Nephron (organoid): ENCODE results near the gene TGFB3.
A peak's percentile ranks its signal among the peaks of the same experiment; 100 is the strongest.

Experiments
- H3K27ac Mint-ChIP-seq, 3 experiments: 2 replicates each; pipeline ENCODE4 v1.8.0; 2020; ENCODE audit warnings: mixed read lengths in 3 of 3, mild to moderate bottlenecking in 2 of 3, moderate library complexity in 1 of 3
- H3K27me3 Mint-ChIP-seq: 2 replicates; pipeline ENCODE4 v1.8.0; 2021; ENCODE audit warnings: low read depth, mild to moderate bottlenecking, moderate library complexity, mixed read lengths
- H3K36me3 Mint-ChIP-seq: 2 replicates; pipeline ENCODE4 v1.8.0; 2020; ENCODE audit warnings: low read depth, mixed read lengths
- H3K4me1 Mint-ChIP-seq: 2 replicates; pipeline ENCODE4 v1.8.0; 2020; ENCODE audit warnings: mixed read lengths
- H3K4me3 Mint-ChIP-seq, 3 experiments: 2 replicates each; pipeline ENCODE4 v1.8.0; 2020; ENCODE audit warnings: mild to moderate bottlenecking in 3 of 3, mixed read lengths in 3 of 3, moderate library complexity in 2 of 3
- H3K9me3 Mint-ChIP-seq: 2 replicates; pipeline ENCODE4 v1.8.0; 2020; ENCODE audit warnings: mixed read lengths
- TF ChIP-seq, protein P1 (sequence below), 3 experiments: fragments of 200-600 bp; sonication (generic); IDR thresholded peaks; one replicate each; pipeline ENCODE4 v1.5.0; 2021; ENCODE audit warnings: antibody characterized with exemption in 3 of 3; ENCODE audit not compliant: unreplicated experiment in 3 of 3

TGFB3 gene

GRCh38 chr14:75917946-75918335, 63.9 kb downstream of the TGFB3 start:
- H3K9me3 Mint-ChIP-seq = peaks cover 14% of the 10 kb centered on the region
- H3K27ac Mint-ChIP-seq = no peak overlapping the region
- TF ChIP-seq, protein P1, sequence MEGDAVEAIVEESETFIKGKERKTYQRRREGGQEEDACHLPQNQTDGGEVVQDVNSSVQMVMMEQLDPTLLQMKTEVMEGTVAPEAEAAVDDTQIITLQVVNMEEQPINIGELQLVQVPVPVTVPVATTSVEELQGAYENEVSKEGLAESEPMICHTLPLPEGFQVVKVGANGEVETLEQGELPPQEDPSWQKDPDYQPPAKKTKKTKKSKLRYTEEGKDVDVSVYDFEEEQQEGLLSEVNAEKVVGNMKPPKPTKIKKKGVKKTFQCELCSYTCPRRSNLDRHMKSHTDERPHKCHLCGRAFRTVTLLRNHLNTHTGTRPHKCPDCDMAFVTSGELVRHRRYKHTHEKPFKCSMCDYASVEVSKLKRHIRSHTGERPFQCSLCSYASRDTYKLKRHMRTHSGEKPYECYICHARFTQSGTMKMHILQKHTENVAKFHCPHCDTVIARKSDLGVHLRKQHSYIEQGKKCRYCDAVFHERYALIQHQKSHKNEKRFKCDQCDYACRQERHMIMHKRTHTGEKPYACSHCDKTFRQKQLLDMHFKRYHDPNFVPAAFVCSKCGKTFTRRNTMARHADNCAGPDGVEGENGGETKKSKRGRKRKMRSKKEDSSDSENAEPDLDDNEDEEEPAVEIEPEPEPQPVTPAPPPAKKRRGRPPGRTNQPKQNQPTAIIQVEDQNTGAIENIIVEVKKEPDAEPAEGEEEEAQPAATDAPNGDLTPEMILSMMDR (IDR thresholded peaks at IDR 0.05; ENCODE audit: unreplicated experiment in 3 of 3) = no peak
- no peaks in the 10 kb centered on the region for H3K27me3 Mint-ChIP-seq
- H3K36me3 Mint-ChIP-seq = peaks cover 25% of the 10 kb centered on the region
- no peak overlapping the region for H3K4me3 Mint-ChIP-seq
- peaks cover 11% of the 10 kb centered on the region for H3K4me1 Mint-ChIP-seq

DNA sequence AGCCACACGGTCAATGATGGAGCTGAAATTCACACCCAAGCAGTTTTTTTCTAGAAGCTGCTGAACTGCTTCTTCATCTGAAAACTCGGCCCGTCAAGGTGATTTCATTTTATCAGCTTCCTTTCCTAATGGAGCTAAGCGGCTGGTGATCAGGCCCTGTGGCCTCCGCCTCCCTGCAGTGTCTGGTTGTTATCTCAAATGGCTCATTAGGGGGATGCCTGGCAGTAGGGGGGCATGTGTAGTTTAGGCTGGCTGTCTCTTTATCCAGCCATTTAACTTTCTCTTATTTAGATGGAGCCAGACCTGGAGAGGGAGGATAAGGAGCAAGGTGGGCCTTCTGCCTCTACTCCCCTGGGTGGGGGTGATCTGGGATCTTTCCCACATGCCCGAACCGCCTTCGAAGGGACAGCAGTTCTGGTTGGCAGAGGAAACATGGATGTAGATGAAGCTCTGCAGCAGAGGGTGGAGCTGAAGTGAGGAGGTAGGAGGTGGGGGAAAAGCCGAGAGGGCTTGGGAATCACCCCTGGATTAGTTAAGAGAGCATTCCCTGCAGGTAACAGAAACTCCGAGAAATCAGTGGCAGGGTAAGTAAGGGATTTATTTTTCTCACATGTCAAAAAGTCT, 64.4 kb downstream of the TGFB3 start:
- Mint-ChIP-seq H3K4me1 (peaks cover 11% of the 10 kb centered on the region), H3K9me3 (peaks cover 11% of the 10 kb centered on the region), H3K27me3 (no peaks in the 10 kb centered on the region), H3K36me3 (peaks cover 20% of the 10 kb centered on the region), H3K4me3 (no peak overlapping the region), H3K27ac (peak overlapping the region in 1 of 3 experiments; percentile 50)
- TF ChIP-seq, protein P1 (IDR thresholded peaks at IDR 0.05; ENCODE audit: unreplicated experiment in 3 of 3) = no peak

DNA sequence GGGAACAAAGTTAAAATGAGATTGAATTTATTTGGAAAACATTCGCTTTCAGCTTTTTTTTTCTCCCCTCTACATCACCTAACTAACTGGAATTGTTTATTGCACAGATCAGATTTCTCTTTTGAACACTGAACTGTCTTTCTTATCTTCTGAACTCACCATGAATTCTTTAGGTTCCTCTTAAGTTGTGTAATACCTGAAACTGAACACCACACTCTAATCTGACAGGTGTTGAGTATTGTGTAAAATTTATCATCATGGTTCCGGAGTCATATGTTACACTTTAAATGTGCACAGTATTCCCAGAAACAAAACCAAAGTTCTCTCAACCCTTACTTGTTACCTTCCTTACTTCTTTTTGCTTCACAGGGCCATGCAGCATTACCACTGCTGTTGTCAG, 66.8 kb downstream of the TGFB3 start:
- Mint-ChIP-seq H3K4me1 (peaks cover 30% of the 10 kb centered on the region), H3K27ac (no peak overlapping the region), H3K27me3 (no peaks in the 10 kb centered on the region), H3K4me3 (no peak overlapping the region), H3K36me3 (peaks cover 5% of the 10 kb centered on the region), H3K9me3 (no peaks in the 10 kb centered on the region)
- TF ChIP-seq, protein P1 (IDR thresholded peaks at IDR 0.05; ENCODE audit: unreplicated experiment in 3 of 3) = no peak

- no peaks in the 10 kb centered on the region for H3K27me3 Mint-ChIP-seq
- TF ChIP-seq, protein P1 (IDR thresholded peaks at IDR 0.05; ENCODE audit: unreplicated experiment in 3 of 3) = no peak
- H3K4me3 Mint-ChIP-seq = no peak overlapping the region
- no peaks in the 10 kb centered on the region for H3K9me3 Mint-ChIP-seq
- peaks cover 44% of the 10 kb centered on the region for H3K4me1 Mint-ChIP-seq
- peaks cover 8% of the 10 kb centered on the region for H3K36me3 Mint-ChIP-seq
- peak overlapping the region in 1 of 3 experiments; percentile 4 for H3K27ac Mint-ChIP-seq
Observed at GRCh38 chr14:75913183-75913582, 68.6 kb downstream of the TGFB3 start.

GRCh38 chr14:75911883-75912282, 69.9 kb downstream of the TGFB3 start:
- peak overlapping the region in 1 of 3 experiments; percentile 7 for H3K4me3 Mint-ChIP-seq
- TF ChIP-seq, protein P1 (IDR thresholded peaks at IDR 0.05; ENCODE audit: unreplicated experiment in 3 of 3) = no peak

DNA sequence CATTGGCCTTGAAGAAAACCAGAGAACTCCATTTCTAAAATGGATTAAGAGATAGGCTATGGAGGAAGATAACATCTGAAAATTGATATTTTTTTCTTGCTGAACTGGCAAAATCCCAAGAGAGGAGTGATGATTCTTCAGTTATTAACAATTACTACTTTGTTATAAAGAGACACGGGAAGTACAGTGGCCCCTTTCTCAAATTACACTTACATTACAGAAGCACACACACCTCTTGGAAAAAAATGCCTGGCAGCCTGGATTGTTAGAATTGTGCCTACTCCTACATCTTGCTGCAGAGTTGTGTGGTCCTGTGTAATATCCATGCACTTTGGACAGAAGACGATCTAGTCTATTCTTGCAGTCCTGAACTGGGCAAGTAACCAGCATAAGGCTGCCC, 71.7 kb downstream of the TGFB3 start:
- TF ChIP-seq, protein P1 (IDR thresholded peaks at IDR 0.05; ENCODE audit: unreplicated experiment in 3 of 3) = no peak
- peaks cover 68% of the 10 kb centered on the region for H3K4me1 Mint-ChIP-seq
- H3K27me3 Mint-ChIP-seq = no peaks in the 10 kb centered on the region
- H3K27ac Mint-ChIP-seq = peak overlapping the region; percentile 4 to 45 (median 14)
- H3K36me3 Mint-ChIP-seq = peaks cover 3% of the 10 kb centered on the region
- no peaks in the 10 kb centered on the region for H3K9me3 Mint-ChIP-seq
- H3K4me3 Mint-ChIP-seq = no peak overlapping the region

More at GRCh38 chr14:75911883-75912282, 69.9 kb downstream of the TGFB3 start:
- H3K27ac Mint-ChIP-seq = peak overlapping the region; percentile 49 to 87 (median 49)
- H3K36me3 Mint-ChIP-seq = peaks cover 3% of the 10 kb centered on the region
- no peaks in the 10 kb centered on the region for H3K27me3 Mint-ChIP-seq
- H3K4me1 Mint-ChIP-seq = peaks cover 52% of the 10 kb centered on the region
- no peaks in the 10 kb centered on the region for H3K9me3 Mint-ChIP-seq
